Lung (tissue), 12 donors: ENCODE measurements around the gene CNST. TPM values are rescaled to one million over a fixed set of nuclear protein-coding genes. Genes with fewer than 3 reads are reported as not detected.

Source experiments
- ATAC-seq: fragments of 200-7000 bp; cut with Tn5 transposase; one replicate; pipeline ENCODE4 v1.9.1; 2020; ENCODE audit warnings: moderate number of reproducible peaks; ENCODE audit not compliant: insufficient read depth, low FRiP score
- DNase-seq, 3 donors: peaks; one replicate each; pipeline ENCODE4 v3.0.0-alpha.2; 2013 to 2017
- H3K27ac ChIP-seq, 2 donors: one replicate each; pipeline ENCODE4 v1.5.1; 2013; ENCODE audit warnings: mild to moderate bottlenecking in 2 of 2, moderate library complexity in 2 of 2, control low read depth in 1 of 2, inconsistent platforms in 1 of 2, low read depth in 1 of 2, low read length in 1 of 2
- H3K27me3 ChIP-seq, 3 donors: one replicate each; pipeline ENCODE4 v1.5.1; 2013; ENCODE audit warnings: low read length in 2 of 3; ENCODE audit not compliant: control insufficient read depth in 3 of 3, insufficient read depth in 3 of 3
- H3K36me3 ChIP-seq, 4 donors: one replicate each; pipeline ENCODE4 v1.5.1; 2013; ENCODE audit warnings: low read length in 4 of 4, mild to moderate bottlenecking in 1 of 4, moderate library complexity in 1 of 4; ENCODE audit not compliant: control insufficient read depth in 4 of 4, insufficient read depth in 4 of 4
- H3K4me1 ChIP-seq, 5 donors: one replicate each; pipeline ENCODE4 v1.5.1; 2013; ENCODE audit warnings: low read length in 5 of 5, mild to moderate bottlenecking in 2 of 5, moderate library complexity in 1 of 5; ENCODE audit not compliant: control insufficient read depth in 5 of 5, insufficient read depth in 5 of 5
- H3K4me3 ChIP-seq: one replicate; pipeline ENCODE4 v1.5.1; 2013; ENCODE audit warnings: mild to moderate bottlenecking, control low read depth, moderate library complexity
- H3K9ac ChIP-seq, 2 donors: one replicate each; pipeline ENCODE4 v1.5.1; 2013; ENCODE audit warnings: low read length in 2 of 2, control low read depth in 1 of 2; ENCODE audit not compliant: insufficient read depth in 1 of 2
- H3K9me3 ChIP-seq, 4 donors: one replicate each; pipeline ENCODE4 v1.5.1; 2013; ENCODE audit warnings: low read length in 3 of 4, mild to moderate bottlenecking in 1 of 4, moderate library complexity in 1 of 4; ENCODE audit not compliant: control insufficient read depth in 4 of 4, insufficient read depth in 3 of 4
- WGBS, 2 donors: extraction: QIAGEN DNeasy Blood & Tissue Kit; methylation state at CpG; one replicate each; pipeline ENCODE4 v1.1.7; 2013; 5-methylcytosine and 5-hydroxymethylcytosine counted together
- polyA plus RNA-seq, 2 donors: library from polyadenylated mRNA; stranded (reverse); fragments of 200-250 nt; gene quantifications; one replicate each; pipeline ENCODE4 v1.2.1, GENCODE V29; 2013
- total RNA-seq, 2 donors: library from RNA; depleted of rRNA in 1 of 2; stranded (reverse); fragments of >200 nt in 1 of 2; gene quantifications; one replicate each; pipeline ENCODE4 v1.2.1, GENCODE V29; 2014 to 2021
- TF ChIP-seq, protein P1 (sequence below): IDR thresholded peaks from 2 replicates; pipeline ENCODE4 v1.5.1; 2012; ENCODE audit warnings: mild to moderate bottlenecking; ENCODE audit errors: control extremely low read depth, extremely low read depth
- donor health status: control.
- donor health status: control.
- donor health status: Bipolar disorder and iron deficiency.
- donor health status: healthy.
- donor health status: DM: yes; HTN: yes; CAD: no.

The CNST gene
- total and polyA plus RNA-seq, 4 donors = 6.1 to 37.3 (median 17.2) TPM

GRCh38 chr1:246681900-246682895, 115.9 kb downstream of the CNST start:
- ATAC-seq (no peak), DNase-seq (peak; percentile 61 to 73 (median 65))
- Histone ChIP-seq H3K9ac (no peak overlapping the region), H3K36me3 (no peaks in the 10 kb centered on the region), H3K4me3 (no peak overlapping the region), H3K27me3 (no peaks in the 10 kb centered on the region), H3K4me1 (peaks cover 0 to 4% (median 0%) of the 10 kb centered on the region in 5 donors), H3K27ac (peak overlapping the region in 1 of 2 donors; percentile 22), H3K9me3 (no peaks in the 10 kb centered on the region)
- WGBS, 2 donors = 76 to 84% methylated on average over 15 of the region's 15 CpGs
- TF ChIP-seq, protein P1, sequence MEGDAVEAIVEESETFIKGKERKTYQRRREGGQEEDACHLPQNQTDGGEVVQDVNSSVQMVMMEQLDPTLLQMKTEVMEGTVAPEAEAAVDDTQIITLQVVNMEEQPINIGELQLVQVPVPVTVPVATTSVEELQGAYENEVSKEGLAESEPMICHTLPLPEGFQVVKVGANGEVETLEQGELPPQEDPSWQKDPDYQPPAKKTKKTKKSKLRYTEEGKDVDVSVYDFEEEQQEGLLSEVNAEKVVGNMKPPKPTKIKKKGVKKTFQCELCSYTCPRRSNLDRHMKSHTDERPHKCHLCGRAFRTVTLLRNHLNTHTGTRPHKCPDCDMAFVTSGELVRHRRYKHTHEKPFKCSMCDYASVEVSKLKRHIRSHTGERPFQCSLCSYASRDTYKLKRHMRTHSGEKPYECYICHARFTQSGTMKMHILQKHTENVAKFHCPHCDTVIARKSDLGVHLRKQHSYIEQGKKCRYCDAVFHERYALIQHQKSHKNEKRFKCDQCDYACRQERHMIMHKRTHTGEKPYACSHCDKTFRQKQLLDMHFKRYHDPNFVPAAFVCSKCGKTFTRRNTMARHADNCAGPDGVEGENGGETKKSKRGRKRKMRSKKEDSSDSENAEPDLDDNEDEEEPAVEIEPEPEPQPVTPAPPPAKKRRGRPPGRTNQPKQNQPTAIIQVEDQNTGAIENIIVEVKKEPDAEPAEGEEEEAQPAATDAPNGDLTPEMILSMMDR = no peak

DNA sequence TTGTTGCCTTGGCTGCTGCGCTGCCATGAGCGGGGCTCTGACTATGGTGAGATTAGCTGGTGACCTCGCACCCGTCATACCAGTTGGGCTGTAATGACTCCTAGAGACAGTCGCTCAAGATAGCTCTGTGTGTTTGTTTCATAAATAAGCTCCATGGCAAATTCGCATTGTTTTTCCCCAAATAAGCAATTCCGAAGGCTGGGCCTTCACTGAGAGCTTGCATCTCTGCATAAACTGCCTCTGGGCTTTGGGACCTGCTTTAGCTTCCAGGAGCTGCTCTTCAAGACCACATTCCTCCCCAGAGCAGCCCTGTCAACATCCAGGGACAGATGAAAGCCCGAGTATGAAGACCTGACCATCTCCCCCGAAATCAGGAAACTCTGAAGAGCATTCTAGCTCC, 117.3 kb downstream of the CNST start:
- Histone ChIP-seq H3K4me1 (peaks cover 0 to 4% (median 0%) of the 10 kb centered on the region in 5 donors), H3K9me3 (no peaks in the 10 kb centered on the region), H3K27ac (no peak overlapping the region), H3K4me3 (no peak overlapping the region), H3K36me3 (no peaks in the 10 kb centered on the region), H3K9ac (no peak overlapping the region), H3K27me3 (no peaks in the 10 kb centered on the region)
- ATAC-seq (no peak), DNase-seq (no peak)
- 95% methylated on average over 9 of the region's 9 CpGs for WGBS, 2 donors
- TF ChIP-seq, protein P1 = no peak

DNA sequence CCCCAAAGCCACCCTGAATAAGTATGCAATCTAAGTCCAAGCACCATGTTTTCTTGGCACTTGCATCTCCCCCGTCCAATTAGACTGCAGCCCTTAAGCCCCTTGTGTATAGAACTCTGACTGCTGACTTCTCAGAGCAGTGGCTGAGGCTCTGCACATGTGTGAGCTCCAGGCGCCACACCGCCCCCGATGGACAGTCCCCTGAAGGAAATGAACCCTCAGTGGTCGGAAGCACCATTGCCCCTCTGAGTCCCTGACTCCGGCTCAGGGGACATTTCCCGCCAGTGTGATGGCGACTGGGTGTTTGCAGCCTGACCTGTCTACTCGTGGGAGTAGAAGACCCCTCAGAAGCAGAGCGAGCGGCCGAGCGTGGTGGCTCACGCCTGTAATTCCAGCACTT, 120.7 kb downstream of the CNST start:
- no peak overlapping the region for H3K9ac ChIP-seq
- peaks cover 0 to 2% (median 0%) of the 10 kb centered on the region in 5 donors for H3K4me1 ChIP-seq
- no peaks in the 10 kb centered on the region for H3K27me3 ChIP-seq
- 80 to 87% methylated on average over 14 of the region's 14 CpGs for WGBS, 2 donors
- no peak overlapping the region for H3K27ac ChIP-seq
- H3K9me3 ChIP-seq = no peaks in the 10 kb centered on the region
- no peak overlapping the region for H3K4me3 ChIP-seq
- DNase-seq (no peak), ATAC-seq (no peak)
- TF ChIP-seq, protein P1 = no peak
- H3K36me3 ChIP-seq = no peaks in the 10 kb centered on the region
